WERI-Rb-1 (cell line): Measurements from ENCODE around the gene HERC2.

Source experiments
- DNase-seq: peaks from one replicate; pipeline ENCODE4 v3.0.0-alpha.2; 2020
- H3K27ac ChIP-seq: fragments of 250-450 bp; sonication (Bioruptor Pico); 2 replicates; pipeline ENCODE4 v1.5.1; 2020; ENCODE audit warnings: mild to moderate bottlenecking, moderate library complexity
- H3K27me3 ChIP-seq: fragments of 250-450 bp; sonication (Bioruptor Pico); 2 replicates; pipeline ENCODE4 v1.5.1; 2021; ENCODE audit warnings: mild to moderate bottlenecking, low read depth, moderate library complexity; ENCODE audit not compliant: insufficient read depth, severe bottlenecking
- H3K36me3 ChIP-seq: fragments of 250-450 bp; sonication (Bioruptor Pico); 2 replicates; pipeline ENCODE4 v1.5.1; 2020; ENCODE audit warnings: mild to moderate bottlenecking, moderate library complexity
- H3K4me3 ChIP-seq: 2 replicates; pipeline ENCODE4 v1.5.1; 2011; ENCODE audit warnings: low read depth, mild to moderate bottlenecking, control low read depth, low read length
- H3K9me3 ChIP-seq: fragments of 250-450 bp; sonication (Bioruptor Pico); 2 replicates; pipeline ENCODE4 v1.5.1; 2021; ENCODE audit warnings: mild to moderate bottlenecking, moderate library complexity; ENCODE audit not compliant: severe bottlenecking
- TF ChIP-seq, protein P1 (sequence below): IDR thresholded peaks from 2 replicates; pipeline ENCODE4 v1.5.1; 2011; ENCODE audit warnings: low read depth, mild to moderate bottlenecking, control low read depth, inconsistent platforms, low read length

HERC2 gene

DNA sequence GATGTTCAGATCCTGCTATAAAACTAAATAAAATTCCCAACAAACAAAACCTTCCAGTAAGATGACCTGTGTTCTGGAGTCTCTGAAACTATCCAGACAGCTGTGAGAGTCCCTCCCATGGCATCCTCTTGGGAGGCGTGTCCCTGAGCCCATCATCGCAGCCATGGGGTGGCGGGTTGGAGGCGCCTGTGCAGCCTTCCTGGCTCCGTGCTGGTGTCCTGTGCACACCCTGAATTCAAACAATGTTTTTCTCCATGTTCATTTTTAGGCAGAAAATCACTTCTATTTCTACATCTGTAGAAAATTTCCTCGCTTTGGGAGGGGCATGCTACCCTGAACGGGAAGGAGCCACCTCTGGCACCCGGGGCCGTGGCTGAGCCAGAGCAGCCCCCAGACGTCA lies 203.4 kb downstream of the HERC2 start:
- Histone ChIP-seq H3K27ac (no peak overlapping the region), H3K4me3 (no peak overlapping the region), H3K27me3 (no peaks in the 10 kb centered on the region), H3K9me3 (no peaks in the 10 kb centered on the region), H3K36me3 (peaks cover 77% of the 10 kb centered on the region)
- DNase-seq: no peak
- TF ChIP-seq, protein P1, sequence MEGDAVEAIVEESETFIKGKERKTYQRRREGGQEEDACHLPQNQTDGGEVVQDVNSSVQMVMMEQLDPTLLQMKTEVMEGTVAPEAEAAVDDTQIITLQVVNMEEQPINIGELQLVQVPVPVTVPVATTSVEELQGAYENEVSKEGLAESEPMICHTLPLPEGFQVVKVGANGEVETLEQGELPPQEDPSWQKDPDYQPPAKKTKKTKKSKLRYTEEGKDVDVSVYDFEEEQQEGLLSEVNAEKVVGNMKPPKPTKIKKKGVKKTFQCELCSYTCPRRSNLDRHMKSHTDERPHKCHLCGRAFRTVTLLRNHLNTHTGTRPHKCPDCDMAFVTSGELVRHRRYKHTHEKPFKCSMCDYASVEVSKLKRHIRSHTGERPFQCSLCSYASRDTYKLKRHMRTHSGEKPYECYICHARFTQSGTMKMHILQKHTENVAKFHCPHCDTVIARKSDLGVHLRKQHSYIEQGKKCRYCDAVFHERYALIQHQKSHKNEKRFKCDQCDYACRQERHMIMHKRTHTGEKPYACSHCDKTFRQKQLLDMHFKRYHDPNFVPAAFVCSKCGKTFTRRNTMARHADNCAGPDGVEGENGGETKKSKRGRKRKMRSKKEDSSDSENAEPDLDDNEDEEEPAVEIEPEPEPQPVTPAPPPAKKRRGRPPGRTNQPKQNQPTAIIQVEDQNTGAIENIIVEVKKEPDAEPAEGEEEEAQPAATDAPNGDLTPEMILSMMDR: no peak

DNA sequence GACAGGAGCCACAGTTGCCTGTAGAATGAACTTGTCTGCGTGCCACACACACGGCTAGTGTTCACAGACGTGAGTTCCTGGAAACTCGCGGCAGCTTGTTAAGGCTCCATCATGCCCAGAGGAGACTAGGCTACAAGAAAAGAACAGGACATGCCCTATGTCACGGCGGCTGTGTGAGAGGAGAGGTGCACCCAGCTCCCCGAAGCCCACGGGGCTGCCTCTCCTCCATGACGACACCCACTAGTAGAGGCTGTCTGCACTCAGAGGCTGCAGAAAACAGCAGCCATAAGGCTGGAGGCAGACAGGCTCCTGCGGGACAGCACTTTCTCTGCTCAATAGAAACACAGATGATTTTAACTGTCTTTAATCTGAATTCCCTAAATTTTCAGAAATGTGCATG lies 203.9 kb downstream of the HERC2 start:
- no peak for DNase-seq
- no peaks in the 10 kb centered on the region for H3K9me3 ChIP-seq
- TF ChIP-seq, protein P1: no peak
- H3K27me3 ChIP-seq: no peaks in the 10 kb centered on the region
- H3K27ac ChIP-seq: no peak overlapping the region
- peaks cover 77% of the 10 kb centered on the region for H3K36me3 ChIP-seq
- no peak overlapping the region for H3K4me3 ChIP-seq

GRCh38 chr15:28117432-28117990 lies 204.5 kb downstream of the HERC2 start:
- Histone ChIP-seq H3K27ac (no peak overlapping the region), H3K4me3 (no peak overlapping the region), H3K9me3 (no peaks in the 10 kb centered on the region), H3K27me3 (no peaks in the 10 kb centered on the region), H3K36me3 (peaks cover 77% of the 10 kb centered on the region)
- no peak for DNase-seq
- TF ChIP-seq, protein P1: no peak

GRCh38 chr15:28116521-28117431 lies 205.2 kb downstream of the HERC2 start:
- Histone ChIP-seq H3K4me3 (no peak overlapping the region), H3K27me3 (no peaks in the 10 kb centered on the region), H3K27ac (no peak overlapping the region), H3K9me3 (no peaks in the 10 kb centered on the region), H3K36me3 (peaks cover 84% of the 10 kb centered on the region)
- DNase-seq: no peak
- TF ChIP-seq, protein P1: no peak

- H3K4me3 ChIP-seq: no peak overlapping the region
- TF ChIP-seq, protein P1: no peak
- no peak overlapping the region for H3K27ac ChIP-seq
- H3K36me3 ChIP-seq: peaks cover 87% of the 10 kb centered on the region
- H3K9me3 ChIP-seq: no peaks in the 10 kb centered on the region
- H3K27me3 ChIP-seq: no peaks in the 10 kb centered on the region
- no peak for DNase-seq
Measured at GRCh38 chr15:28115871-28116270, 206.1 kb downstream of the HERC2 start.
